ENCODE measurements around the gene ADD1.

Gene ADD1

GRCh38 chr4:2812612-2813354 lies 30.9 kb upstream of the ADD1 start:
- DNase-seq (ENCODE audit: low read depth) = peak; percentile 13
- H3K4me3 ChIP-seq (ENCODE audit: control insufficient read depth, low read depth, low read length) = peak overlapping the region; percentile 34
- TF ChIP-seq, protein P1, sequence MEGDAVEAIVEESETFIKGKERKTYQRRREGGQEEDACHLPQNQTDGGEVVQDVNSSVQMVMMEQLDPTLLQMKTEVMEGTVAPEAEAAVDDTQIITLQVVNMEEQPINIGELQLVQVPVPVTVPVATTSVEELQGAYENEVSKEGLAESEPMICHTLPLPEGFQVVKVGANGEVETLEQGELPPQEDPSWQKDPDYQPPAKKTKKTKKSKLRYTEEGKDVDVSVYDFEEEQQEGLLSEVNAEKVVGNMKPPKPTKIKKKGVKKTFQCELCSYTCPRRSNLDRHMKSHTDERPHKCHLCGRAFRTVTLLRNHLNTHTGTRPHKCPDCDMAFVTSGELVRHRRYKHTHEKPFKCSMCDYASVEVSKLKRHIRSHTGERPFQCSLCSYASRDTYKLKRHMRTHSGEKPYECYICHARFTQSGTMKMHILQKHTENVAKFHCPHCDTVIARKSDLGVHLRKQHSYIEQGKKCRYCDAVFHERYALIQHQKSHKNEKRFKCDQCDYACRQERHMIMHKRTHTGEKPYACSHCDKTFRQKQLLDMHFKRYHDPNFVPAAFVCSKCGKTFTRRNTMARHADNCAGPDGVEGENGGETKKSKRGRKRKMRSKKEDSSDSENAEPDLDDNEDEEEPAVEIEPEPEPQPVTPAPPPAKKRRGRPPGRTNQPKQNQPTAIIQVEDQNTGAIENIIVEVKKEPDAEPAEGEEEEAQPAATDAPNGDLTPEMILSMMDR (conservative IDR thresholded peaks at IDR 0.05; ENCODE audit: control insufficient read depth, insufficient read depth, low read depth, low read length) = no peak

DNA sequence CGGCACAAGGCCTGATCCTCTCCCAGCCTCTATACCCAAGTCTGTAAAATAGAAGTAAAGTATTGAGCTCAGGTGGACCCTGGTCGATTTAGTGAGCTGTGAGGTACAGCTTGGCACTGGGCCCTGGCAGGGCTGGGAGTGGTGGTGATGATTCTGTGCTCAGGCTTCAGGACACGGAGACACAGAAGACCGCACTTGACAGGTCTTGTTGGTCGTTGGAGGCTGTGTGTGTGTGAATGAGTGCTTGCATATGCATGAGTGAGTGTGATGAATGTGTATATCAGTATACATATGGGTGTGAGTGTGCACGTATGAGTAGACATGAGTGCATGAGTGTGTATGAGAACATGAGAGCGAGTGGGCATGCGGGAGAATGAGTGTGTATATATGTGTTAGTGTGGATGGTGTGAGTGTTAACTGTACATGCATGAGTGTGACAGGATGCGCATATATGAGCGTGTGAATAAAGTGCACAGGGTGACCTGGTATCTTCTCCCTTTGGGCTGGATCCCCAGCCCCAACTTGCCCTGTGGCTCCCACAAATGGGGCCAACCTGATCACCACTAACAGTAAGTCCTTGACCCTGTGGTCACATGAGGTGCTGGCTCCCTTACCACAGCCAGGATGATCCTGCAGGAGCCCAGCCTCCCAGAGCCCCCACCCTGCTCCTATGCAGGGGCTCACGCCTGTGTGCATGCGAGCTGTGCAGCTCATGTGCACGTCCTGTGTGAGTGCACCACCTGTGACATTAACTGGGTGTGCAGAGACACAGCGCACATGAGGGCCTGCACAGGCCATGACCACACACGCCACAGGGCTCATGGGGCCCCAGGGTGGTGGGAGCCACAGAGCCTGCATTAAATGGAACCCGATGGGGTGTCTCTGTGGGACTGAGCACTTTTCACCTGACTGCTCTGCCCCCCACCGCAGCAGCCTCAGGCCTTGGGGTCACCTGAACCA lies 29.9 kb upstream of the ADD1 start:
- H3K4me3 ChIP-seq (ENCODE audit: control insufficient read depth, low read depth, low read length) = peak overlapping the region; percentile 34
- TF ChIP-seq, protein P1 (conservative IDR thresholded peaks at IDR 0.05; ENCODE audit: control insufficient read depth, insufficient read depth, low read depth, low read length) = no peak
- no peak for DNase-seq (ENCODE audit: low read depth)

DNA sequence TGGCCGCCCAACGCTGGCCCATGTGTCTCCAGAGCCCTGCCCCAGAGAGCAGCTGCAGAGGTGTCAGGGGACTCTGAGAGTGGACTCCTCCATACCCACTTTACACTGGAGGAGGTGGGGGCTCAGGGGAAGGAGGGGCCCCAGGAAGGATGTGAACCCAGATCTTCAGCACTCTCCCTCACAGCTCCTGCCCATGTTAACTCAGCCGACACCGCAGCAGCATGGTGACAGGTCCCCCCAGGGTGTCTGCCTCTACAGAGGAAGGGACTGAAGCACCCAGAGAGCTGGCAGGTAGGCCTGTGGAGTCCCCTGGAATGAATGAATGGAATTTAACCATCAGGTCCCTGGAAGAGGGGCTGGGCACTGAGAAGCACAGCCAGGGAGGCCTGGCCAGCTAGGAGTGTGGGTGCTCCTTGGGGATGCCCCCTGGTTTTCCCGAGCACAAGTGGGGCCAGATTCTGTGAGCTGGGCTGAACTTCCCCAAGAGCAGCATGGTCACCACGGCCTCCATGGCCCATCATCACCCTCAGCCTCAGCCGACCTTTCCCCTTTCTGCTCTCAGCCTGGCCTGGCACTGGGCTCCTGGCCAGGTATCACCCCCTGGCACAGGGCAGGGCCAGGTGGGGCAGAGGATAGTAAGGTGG lies 28.9 kb upstream of the ADD1 start:
- H3K4me3 ChIP-seq (ENCODE audit: control insufficient read depth, low read depth, low read length) = no peak overlapping the region
- TF ChIP-seq, protein P1 (conservative IDR thresholded peaks at IDR 0.05; ENCODE audit: control insufficient read depth, insufficient read depth, low read depth, low read length) = no peak
- DNase-seq (ENCODE audit: low read depth) = no peak

DNA sequence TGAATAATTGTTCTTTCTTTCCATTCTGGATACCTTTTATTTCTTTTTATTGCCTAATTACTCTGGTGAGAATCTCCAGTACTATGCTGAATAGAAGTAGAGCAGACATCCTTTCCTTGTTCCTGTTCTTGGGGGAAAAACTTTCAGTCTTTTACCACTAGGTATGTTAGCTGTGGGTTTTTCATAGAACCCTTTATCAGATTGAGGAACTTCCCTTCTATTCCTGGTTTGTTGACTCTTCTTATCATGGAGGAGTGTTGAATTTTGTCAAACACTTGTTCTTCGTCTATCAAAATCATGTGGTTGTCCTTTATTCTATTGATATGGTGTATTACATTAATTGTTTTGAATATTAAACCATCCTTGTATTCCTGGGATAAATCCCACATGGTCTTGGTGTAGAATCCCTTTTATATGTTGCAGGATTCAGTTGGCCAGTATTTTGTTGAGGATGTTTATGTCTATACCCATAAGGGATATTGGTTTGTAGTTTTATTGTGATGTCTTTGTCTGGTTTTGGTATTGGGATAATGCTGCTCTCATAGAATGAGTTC lies 27.2 kb upstream of the ADD1 start:
- TF ChIP-seq, protein P1 (conservative IDR thresholded peaks at IDR 0.05; ENCODE audit: control insufficient read depth, insufficient read depth, low read depth, low read length) = no peak
- DNase-seq (ENCODE audit: low read depth) = no peak
- no peak overlapping the region for H3K4me3 ChIP-seq (ENCODE audit: control insufficient read depth, low read depth, low read length)

GRCh38 chr4:2817137-2817536 lies 26.5 kb upstream of the ADD1 start:
- H3K4me3 ChIP-seq (ENCODE audit: control insufficient read depth, low read depth, low read length) = no peak overlapping the region
- TF ChIP-seq, protein P1 (conservative IDR thresholded peaks at IDR 0.05; ENCODE audit: control insufficient read depth, insufficient read depth, low read depth, low read length) = no peak
- no peak for DNase-seq (ENCODE audit: low read depth)

DNA sequence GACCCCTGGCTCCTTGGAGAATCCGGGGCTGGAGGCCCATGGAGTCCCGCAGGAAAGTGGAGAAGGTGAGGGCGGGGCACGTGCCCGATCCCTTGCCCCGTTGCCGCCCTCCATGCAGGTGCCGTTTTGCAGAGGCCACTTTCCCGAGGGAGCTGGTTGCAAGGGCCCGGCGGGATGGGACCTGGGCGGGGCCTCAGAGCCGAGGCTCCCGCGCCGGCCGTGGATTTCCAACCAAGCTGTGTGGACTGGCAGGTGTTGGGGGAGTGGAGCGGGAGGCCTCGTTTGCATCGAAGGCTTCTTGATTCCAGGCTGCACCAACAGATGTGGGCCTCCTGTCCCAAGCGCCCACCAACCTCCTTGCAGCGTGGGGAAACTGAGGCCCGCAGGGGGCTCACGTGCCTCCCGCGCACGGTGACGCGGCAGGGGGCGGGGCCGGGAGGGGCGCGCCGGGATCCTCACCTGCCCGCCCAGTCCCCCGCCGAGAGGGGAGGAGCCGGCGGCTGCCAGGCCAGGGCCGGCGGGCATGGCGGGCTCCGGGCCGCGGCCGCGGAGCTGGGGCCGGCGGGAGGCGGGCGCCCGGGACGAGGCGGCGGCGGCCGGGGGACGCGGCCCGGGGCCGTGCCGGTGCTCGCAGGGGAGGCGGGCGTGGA lies 25.8 kb upstream of the ADD1 start:
- H3K4me3 ChIP-seq (ENCODE audit: control insufficient read depth, low read depth, low read length) = peak overlapping the region; percentile 37
- no peak for DNase-seq (ENCODE audit: low read depth)
- TF ChIP-seq, protein P1 (conservative IDR thresholded peaks at IDR 0.05; ENCODE audit: control insufficient read depth, insufficient read depth, low read depth, low read length) = no peak

All from fibroblast of mammary gland (primary cell).